HG03103 (cell line): ENCODE results near the gene NUFIP2.
"Not testable (repeated sequence)": the region's sequence is repeated elsewhere in the genome, so short reads cannot be mapped to it uniquely, and the experiment has no call there.

Source experiments
- ATAC-seq: cut with Tn5 transposase; IDR thresholded peaks from one replicate; pipeline ENCODE4 v1.9.1; 2021; ENCODE audit warnings: low read depth; ENCODE audit not compliant: unreplicated experiment

Gene NUFIP2

GRCh38 chr17:29279397-29280070 lies 14.4 kb downstream of the NUFIP2 start:
- ATAC-seq, result no peak

GRCh38 chr17:29278692-29279091 lies 15.3 kb downstream of the NUFIP2 start:
- ATAC-seq, result no peak

DNA sequence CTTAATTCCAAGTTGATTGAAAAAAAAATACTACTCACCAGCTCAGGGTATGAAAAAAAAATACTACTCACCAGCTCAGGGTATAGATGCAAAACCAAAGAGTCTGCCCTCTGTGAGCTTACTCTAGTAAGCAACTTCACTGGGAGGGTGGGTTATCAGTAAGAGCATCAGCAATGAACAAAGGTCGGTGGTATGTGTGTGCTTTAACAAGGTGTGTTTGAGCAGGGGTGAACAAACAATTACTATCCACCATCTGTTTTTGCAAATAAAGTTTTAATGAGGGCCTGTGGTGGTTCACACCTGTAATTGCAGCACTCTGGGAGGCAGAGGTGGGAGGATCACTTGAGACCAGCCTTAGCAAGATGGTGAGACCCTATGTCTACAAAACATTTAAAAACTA lies 20.0 kb downstream of the NUFIP2 start:
- no peak for ATAC-seq

DNA sequence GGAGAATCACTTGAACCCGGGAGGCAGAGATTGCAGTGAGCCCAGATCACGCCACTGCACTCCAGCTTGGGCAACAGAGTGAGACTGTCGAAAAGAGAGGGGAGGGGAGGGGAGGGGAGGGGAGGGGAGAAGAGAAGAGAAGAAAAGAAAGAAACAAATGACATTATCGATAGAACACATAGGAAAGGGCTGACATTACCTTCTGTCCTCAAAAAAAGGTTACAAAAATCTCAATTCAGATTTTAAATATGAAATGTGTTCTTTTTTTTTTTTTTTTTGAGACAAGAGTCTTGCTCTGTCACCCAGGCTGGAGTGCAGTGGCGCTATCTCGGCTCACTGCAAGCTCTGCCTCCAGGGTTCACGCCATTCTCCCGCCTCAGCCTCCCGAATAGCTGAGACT lies 22.0 kb downstream of the NUFIP2 start:
- not testable (repeated sequence) for ATAC-seq

DNA sequence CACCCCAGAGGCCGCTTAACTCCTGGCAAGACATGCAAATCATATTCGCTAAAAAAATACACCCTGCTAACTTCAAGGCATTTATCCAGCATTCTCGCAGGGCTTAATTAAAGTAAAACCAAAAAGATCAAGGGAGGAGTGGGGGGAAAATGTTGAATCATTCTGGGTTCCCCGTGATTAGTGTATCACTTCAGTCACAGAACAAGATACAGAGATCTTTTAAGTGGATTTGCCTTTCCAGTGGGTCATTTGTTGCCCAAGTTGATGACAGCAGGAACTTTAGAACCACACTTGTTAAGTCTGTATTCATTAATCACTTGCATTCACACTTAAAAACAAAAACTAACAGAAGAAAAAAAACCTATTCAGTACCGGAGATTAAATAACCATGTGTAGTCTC lies 30.0 kb downstream of the NUFIP2 start:
- ATAC-seq, result no peak

DNA sequence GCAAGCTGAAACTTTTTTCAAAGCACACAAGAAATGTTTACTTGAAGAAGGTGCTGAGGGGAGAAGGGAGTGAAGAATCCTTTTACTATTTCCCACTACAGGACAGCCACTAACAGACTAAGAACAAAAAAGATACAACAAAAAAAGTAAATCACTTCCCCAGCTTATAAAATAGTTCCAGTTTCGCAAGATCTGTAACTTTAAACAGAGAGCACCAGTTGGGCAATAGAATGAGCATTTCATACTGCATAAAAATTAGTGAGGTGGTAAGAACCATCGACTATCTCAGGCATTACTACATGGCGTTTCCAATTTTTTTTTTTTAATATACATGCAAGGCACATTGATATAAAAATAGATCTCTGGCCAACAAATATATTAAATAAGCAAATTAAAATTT lies 36.2 kb downstream of the NUFIP2 start:
- ATAC-seq, result no peak

- ATAC-seq, result no peak
Observed at GRCh38 chr17:29256735-29257466, 37.0 kb downstream of the NUFIP2 start.

DNA sequence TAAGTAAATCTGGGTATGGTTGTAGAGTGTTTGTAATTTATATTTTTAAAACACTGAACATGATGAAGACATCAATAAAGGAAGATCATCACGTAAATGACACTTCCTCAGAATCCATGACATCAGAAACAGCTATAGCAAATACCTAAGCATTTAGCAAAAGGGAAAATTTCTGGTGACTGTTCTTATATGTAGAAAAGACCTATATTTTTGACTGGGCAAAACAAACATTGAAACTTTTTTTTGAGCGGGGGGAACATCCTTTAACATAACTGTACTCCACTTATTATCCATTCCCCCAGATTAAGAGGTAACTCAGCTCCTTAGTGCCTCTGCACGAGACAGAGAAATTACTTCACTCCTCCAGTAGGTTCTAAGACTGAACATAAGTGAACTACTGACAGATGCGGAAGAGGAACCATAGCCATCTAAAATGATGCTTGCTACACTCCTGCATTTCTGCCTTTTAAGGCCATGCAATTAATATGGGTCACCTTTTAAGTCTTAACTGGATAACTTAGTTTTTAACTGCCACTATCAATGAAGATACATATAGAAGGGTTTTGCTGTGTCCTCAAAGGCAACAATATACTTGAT lies 37.9 kb downstream of the NUFIP2 start:
- no peak for ATAC-seq

DNA sequence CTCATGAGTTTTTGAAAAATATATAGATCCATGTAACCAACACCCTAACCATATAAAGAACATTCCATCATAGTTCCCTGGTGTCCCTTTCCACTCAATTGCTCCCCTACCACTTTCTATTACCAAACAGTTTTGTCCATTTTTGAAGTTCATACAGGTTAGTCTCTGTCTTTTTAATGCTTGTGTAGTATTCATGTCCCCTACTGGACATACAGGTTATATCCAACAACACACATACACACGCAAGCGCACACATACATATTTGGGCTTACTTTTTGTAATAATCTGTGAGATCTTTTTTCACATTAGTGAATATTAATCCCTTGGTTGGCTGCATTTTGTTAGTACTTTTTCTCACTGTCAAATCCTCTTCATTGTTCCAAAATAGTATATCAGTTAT lies 40.9 kb downstream of the NUFIP2 start:
- ATAC-seq, result no peak

DNA sequence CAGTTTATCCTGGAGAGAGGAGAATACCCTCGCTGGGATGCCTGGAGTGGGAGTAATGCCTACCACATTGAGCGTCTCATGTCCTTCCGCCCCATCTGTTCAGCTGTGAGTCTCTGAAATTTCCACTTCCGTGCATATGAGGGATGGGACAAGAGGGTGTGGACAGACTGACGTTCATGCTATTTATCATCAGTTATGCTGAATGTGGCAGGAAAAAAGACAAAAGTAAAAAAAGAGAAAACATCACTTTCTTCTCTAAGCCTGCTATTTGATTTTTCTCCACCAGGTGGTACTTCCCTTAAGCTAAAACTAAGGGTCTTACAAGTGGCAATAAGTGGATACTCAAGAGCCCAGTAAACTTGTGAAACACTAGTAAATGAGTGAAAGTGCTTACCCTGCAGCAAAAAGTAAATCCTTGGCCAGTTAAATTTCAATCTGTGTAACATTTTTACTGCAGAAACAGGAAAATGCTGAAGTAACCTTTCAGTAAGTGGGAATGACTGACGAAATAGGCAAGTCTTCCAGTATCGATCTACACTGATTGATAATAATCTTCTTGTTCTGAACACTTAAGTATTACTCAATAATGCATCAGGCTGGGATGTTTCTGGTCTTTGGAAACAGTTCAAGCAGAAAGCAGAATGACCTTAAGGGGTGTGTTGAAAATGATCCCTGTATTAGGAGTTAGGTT lies 41.7 kb downstream of the NUFIP2 start:
- ATAC-seq, result no peak

- ATAC-seq, result no peak
Observed at GRCh38 chr17:29251184-29251583, 42.8 kb downstream of the NUFIP2 start.

DNA sequence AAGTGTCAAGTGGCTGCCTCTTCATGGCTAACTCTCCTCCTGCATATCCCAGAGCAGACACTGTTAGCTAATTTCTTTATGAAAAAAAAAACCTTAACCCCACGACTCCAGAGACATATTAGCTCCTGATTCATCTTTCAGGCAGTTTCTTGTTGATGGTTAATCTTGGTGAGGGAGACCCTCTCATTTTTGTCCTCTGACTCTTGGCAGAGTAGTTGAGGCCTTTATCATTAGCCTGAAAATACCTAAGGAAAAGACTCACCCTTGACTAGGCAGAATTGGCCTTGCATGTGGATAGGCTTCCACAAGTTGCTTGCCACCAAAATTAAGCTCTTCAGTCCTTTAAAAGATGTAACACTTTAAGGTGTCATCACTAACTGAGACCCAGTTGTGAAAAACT lies 43.3 kb downstream of the NUFIP2 start:
- no peak for ATAC-seq

- ATAC-seq, result no peak
Observed at GRCh38 chr17:29248845-29249244, 45.1 kb downstream of the NUFIP2 start.

DNA sequence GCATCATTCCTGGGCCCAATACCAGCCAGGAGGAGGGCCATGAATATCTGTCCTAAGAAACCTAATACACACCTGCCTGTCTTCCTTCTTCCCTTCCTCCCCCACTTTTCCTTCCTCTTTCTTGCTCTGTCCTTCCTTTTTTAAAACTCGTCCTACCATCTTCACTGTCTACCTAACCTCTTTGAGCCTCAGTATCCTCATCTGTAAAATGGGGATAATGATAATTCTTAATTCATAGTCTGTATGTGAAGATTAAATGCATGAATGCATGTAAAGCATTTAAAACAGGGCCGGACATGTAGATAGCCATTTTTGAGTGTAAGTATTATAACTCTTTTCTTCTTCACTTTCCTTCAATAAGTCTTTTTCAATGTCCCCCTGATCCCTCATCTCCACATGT lies 46.7 kb downstream of the NUFIP2 start:
- no peak for ATAC-seq

DNA sequence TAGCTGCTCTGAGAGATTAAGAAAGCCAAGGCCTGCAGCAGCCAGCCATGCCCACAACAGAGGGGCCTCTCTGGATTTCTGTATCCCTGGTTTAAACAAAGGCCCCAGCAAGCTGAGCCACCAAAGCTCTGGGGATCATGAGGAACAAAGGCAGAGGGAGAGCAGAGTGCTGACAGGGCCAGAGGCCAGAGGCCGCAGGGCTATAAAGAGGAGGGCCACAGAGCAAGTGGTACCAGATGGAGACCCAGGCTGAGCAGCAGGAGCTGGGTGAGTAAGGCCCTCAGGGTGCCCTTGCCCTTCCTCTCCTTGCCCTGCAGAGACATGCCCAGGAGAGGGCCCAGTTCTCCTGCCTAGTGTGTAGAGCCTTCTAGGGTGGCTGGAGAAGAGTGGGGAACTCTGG lies 47.3 kb downstream of the NUFIP2 start, which contains the start of gene CRYBA1:
Gene CRYBA1 (plus strand): TSS at position 232 of the 400 bp plus-strand sequence. CDS start 5 bp downstream, at position 237.
- ATAC-seq, result no peak

GRCh38 chr17:29245401-29245800 lies 48.5 kb downstream of the NUFIP2 start:
- ATAC-seq, result no peak

GRCh38 chr17:29243792-29244191 lies 50.2 kb downstream of the NUFIP2 start:
- ATAC-seq, result no peak

GRCh38 chr17:29242790-29243189 lies 51.2 kb downstream of the NUFIP2 start:
- ATAC-seq, result no peak

DNA sequence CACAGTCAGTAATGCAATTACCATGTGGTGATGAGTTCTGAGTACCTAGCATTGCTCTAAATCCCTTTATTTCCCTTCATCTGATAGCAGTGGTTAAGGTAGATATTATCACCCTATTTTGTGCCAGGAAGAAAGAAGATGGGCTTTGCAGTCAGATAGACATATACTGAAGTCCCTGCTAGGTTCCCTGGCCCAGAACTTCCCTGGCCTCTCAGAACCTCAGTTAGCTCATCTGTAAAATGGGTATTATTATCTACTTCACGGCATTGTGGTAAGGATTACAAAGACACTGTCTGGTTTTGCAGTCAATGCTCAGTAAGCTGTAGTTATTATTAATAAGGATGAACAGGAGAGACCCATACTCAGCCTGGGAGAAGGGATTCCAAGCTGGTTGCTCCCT lies 51.9 kb downstream of the NUFIP2 start:
- ATAC-seq, result no peak

- ATAC-seq, result no peak
Observed at GRCh38 chr17:29240968-29241963, 52.7 kb downstream of the NUFIP2 start.
